ENCODE results near the gene TAPT1. TPM values are rescaled to one million over a fixed set of nuclear protein-coding genes. Genes with fewer than 3 reads are reported as not detected.

TAPT1 gene
- total RNA-seq, 1 experiment from 2014 or later, result 17.3 TPM

- in situ Hi-C loops (cut with HindIII; ENCODE audit: low pct_unique_long_range_greater_than_20kb, low sequenced_read_pairs) (no loop called here), intact Hi-C loops (cut with micrococcal nuclease; ENCODE audit: unreplicated experiment) (no loop called here)
- Histone ChIP-seq H3K4me3 (ENCODE audit: low read depth in 2 of 2, low read length in 2 of 2) (no peak overlapping the region), H3K9me3 (ENCODE audit: control insufficient read depth, insufficient read depth, low read depth, low read length) (no peaks in the 10 kb centered on the region), H3K36me3 (ENCODE audit: control insufficient read depth, insufficient read depth, low read length) (no peaks in the 10 kb centered on the region), H3K27me3 (ENCODE audit: control insufficient read depth, insufficient read depth, low read length) (no peaks in the 10 kb centered on the region), H3K27ac (ENCODE audit: low read length) (no peak overlapping the region), H3K4me1 (ENCODE audit: control insufficient read depth, insufficient read depth, low read length) (no peaks in the 10 kb centered on the region)
- TF ChIP-seq, protein P1, sequence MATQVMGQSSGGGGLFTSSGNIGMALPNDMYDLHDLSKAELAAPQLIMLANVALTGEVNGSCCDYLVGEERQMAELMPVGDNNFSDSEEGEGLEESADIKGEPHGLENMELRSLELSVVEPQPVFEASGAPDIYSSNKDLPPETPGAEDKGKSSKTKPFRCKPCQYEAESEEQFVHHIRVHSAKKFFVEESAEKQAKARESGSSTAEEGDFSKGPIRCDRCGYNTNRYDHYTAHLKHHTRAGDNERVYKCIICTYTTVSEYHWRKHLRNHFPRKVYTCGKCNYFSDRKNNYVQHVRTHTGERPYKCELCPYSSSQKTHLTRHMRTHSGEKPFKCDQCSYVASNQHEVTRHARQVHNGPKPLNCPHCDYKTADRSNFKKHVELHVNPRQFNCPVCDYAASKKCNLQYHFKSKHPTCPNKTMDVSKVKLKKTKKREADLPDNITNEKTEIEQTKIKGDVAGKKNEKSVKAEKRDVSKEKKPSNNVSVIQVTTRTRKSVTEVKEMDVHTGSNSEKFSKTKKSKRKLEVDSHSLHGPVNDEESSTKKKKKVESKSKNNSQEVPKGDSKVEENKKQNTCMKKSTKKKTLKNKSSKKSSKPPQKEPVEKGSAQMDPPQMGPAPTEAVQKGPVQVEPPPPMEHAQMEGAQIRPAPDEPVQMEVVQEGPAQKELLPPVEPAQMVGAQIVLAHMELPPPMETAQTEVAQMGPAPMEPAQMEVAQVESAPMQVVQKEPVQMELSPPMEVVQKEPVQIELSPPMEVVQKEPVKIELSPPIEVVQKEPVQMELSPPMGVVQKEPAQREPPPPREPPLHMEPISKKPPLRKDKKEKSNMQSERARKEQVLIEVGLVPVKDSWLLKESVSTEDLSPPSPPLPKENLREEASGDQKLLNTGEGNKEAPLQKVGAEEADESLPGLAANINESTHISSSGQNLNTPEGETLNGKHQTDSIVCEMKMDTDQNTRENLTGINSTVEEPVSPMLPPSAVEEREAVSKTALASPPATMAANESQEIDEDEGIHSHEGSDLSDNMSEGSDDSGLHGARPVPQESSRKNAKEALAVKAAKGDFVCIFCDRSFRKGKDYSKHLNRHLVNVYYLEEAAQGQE (IDR thresholded peaks at IDR 0.05; ENCODE audit: insufficient read depth in 1 of 2, low read depth in 2 of 2, low read length in 1 of 2), result no peak
- TF ChIP-seq TCF7L2 (IDR thresholded peaks at IDR 0.05; ENCODE audit: low read depth, low read length) (no peak), POLR2AphosphoS5 (IDR thresholded peaks at IDR 0.05; ENCODE audit: low read depth, low read length) (no peak), SIN3A (IDR thresholded peaks at IDR 0.05; ENCODE audit: borderline replicate concordance, insufficient read depth, low read depth, low read length) (no peak)
- TF ChIP-seq, protein P2, sequence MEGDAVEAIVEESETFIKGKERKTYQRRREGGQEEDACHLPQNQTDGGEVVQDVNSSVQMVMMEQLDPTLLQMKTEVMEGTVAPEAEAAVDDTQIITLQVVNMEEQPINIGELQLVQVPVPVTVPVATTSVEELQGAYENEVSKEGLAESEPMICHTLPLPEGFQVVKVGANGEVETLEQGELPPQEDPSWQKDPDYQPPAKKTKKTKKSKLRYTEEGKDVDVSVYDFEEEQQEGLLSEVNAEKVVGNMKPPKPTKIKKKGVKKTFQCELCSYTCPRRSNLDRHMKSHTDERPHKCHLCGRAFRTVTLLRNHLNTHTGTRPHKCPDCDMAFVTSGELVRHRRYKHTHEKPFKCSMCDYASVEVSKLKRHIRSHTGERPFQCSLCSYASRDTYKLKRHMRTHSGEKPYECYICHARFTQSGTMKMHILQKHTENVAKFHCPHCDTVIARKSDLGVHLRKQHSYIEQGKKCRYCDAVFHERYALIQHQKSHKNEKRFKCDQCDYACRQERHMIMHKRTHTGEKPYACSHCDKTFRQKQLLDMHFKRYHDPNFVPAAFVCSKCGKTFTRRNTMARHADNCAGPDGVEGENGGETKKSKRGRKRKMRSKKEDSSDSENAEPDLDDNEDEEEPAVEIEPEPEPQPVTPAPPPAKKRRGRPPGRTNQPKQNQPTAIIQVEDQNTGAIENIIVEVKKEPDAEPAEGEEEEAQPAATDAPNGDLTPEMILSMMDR (IDR thresholded peaks at IDR 0.05), result no peak
- CTCF ChIA-PET, result no interaction called here
- ATAC-seq (no peak), DNase-seq (ENCODE audit: low read depth, low spot score) (no peak)
- POLR2A ChIA-PET, result no interaction called here
- BruUV-seq (replicated peaks), result no TSS peak
Measured at GRCh38 chr4:16240300-16240699, 14.0 kb upstream of the TAPT1 start.

GRCh38 chr4:16239086-16239485 lies 12.8 kb upstream of the TAPT1 start:
- ChIA-PET CTCF (no interaction called here), POLR2A (no interaction called here)
- intact Hi-C loops (cut with micrococcal nuclease; ENCODE audit: unreplicated experiment), result no loop called here
- Histone ChIP-seq H3K27me3 (ENCODE audit: control insufficient read depth, insufficient read depth, low read length) (no peaks in the 10 kb centered on the region), H3K4me3 (ENCODE audit: low read depth in 2 of 2, low read length in 2 of 2) (no peak overlapping the region), H3K9me3 (ENCODE audit: control insufficient read depth, insufficient read depth, low read depth, low read length) (no peaks in the 10 kb centered on the region), H3K4me1 (ENCODE audit: control insufficient read depth, insufficient read depth, low read length) (no peaks in the 10 kb centered on the region), H3K27ac (ENCODE audit: low read length) (no peak overlapping the region), H3K36me3 (ENCODE audit: control insufficient read depth, insufficient read depth, low read length) (no peaks in the 10 kb centered on the region)
- TF ChIP-seq POLR2AphosphoS5 (IDR thresholded peaks at IDR 0.05; ENCODE audit: low read depth, low read length) (no peak), SIN3A (IDR thresholded peaks at IDR 0.05; ENCODE audit: borderline replicate concordance, insufficient read depth, low read depth, low read length) (no peak), TCF7L2 (IDR thresholded peaks at IDR 0.05; ENCODE audit: low read depth, low read length) (no peak)
- TF ChIP-seq, protein P1 (IDR thresholded peaks at IDR 0.05; ENCODE audit: insufficient read depth in 1 of 2, low read depth in 2 of 2, low read length in 1 of 2), result no peak
- TF ChIP-seq, protein P2 (IDR thresholded peaks at IDR 0.05), result no peak
- no peak for ATAC-seq
- DNase-seq (ENCODE audit: low read depth, low spot score), result no peak
- no TSS peak for BruUV-seq (replicated peaks)
- in situ Hi-C loops (cut with HindIII; ENCODE audit: low pct_unique_long_range_greater_than_20kb, low sequenced_read_pairs), result no loop called here
